ENCODE measurements around the gene PPFIA2.

The PPFIA2 gene

DNA sequence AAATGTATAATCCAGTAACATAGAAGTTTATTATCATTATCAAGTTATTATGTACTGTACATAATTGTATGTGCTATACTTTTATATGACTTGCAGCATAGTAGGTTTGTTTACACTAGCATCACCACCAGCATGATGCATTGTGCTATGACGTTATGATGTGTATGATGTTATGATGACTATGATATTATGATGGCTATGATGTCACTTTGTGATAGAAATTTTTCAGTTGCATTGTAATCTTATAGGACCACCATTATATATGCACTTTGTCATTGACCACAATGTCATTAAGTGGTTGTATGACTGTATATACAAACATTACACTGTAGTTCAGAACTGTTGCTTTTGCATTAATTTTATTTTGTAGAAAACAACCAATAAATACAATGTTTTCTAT lies 173.4 kb downstream of the PPFIA2 start:
- ChIA-PET CTCF (no interaction called here), POLR2A (no interaction called here)
- H3K4me3 ChIP-seq (ENCODE audit: low read depth, low read length) = no peak overlapping the region
- no peak for DNase-seq (ENCODE audit: low read depth, low spot score)
- TF ChIP-seq, protein P1, sequence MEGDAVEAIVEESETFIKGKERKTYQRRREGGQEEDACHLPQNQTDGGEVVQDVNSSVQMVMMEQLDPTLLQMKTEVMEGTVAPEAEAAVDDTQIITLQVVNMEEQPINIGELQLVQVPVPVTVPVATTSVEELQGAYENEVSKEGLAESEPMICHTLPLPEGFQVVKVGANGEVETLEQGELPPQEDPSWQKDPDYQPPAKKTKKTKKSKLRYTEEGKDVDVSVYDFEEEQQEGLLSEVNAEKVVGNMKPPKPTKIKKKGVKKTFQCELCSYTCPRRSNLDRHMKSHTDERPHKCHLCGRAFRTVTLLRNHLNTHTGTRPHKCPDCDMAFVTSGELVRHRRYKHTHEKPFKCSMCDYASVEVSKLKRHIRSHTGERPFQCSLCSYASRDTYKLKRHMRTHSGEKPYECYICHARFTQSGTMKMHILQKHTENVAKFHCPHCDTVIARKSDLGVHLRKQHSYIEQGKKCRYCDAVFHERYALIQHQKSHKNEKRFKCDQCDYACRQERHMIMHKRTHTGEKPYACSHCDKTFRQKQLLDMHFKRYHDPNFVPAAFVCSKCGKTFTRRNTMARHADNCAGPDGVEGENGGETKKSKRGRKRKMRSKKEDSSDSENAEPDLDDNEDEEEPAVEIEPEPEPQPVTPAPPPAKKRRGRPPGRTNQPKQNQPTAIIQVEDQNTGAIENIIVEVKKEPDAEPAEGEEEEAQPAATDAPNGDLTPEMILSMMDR (IDR thresholded peaks at IDR 0.05; ENCODE audit: insufficient read depth, low read length, missing control alignments) = no peak

DNA sequence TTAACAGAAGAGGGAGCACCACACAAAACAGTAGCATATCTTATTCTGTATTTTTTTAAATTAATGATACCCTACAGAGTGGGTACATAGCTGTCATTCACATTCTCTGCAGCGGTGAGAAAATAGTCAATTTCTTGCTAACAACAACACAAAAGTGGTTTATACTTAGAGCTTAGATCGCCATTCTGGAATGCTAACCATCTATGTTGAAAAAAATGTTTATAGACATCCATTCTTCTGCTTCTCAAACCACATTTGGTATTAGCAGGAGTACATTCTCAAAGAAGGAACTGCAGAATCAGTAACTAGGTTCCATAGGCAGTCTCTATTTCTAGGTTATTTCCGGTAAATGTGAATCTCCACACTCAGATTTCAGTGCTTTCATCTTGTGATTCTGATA lies 185.9 kb downstream of the PPFIA2 start:
- TF ChIP-seq, protein P1 (IDR thresholded peaks at IDR 0.05; ENCODE audit: insufficient read depth, low read length, missing control alignments) = no peak
- POLR2A ChIA-PET = no interaction called here
- H3K4me3 ChIP-seq (ENCODE audit: low read depth, low read length) = no peak overlapping the region
- CTCF ChIA-PET = no interaction called here
- DNase-seq (ENCODE audit: low read depth, low spot score) = no peak

DNA sequence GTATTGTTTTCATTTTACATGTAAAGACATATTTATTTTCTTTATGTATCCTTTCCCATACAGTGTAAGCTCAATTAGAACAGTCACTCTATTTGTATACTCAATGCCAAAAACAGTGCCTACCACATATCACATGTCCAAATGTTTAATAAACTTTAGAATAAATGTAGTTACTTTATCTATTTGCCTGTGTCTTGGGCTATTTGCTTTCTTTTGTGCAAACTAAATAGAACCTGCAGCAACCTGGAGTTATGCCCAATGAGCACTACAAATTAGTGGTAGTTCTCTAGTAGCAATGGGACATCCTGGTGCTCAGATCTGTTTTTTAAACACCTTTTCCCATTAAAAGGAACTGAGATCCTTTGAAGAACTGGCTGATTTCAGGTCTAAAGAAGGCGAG lies 186.7 kb downstream of the PPFIA2 start:
- TF ChIP-seq, protein P1 (IDR thresholded peaks at IDR 0.05; ENCODE audit: insufficient read depth, low read length, missing control alignments) = no peak
- H3K4me3 ChIP-seq (ENCODE audit: low read depth, low read length) = no peak overlapping the region
- CTCF ChIA-PET = no interaction called here
- POLR2A ChIA-PET = no interaction called here
- no peak for DNase-seq (ENCODE audit: low read depth, low spot score)

DNA sequence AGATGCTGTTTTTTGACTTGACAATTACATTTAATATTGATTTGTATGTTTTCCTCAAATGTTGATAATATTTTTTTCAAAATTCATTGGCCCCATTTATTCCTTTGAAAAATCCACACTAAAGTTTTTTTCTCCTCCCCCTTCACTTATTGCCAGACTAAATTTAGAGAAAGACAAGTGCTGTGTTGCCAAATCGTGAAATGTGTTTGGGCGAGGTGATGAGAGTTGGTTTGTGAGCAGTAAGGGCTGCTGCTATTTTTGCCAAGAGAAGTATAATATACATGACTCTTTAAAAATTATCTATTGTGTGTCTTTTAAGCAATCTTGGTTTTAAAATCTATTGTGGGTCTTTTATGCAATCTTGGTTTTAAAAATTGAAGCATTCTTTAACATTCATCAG lies 188.9 kb downstream of the PPFIA2 start:
- ChIA-PET CTCF (no interaction called here), POLR2A (no interaction called here)
- H3K4me3 ChIP-seq (ENCODE audit: low read depth, low read length) = no peak overlapping the region
- TF ChIP-seq, protein P1 (IDR thresholded peaks at IDR 0.05; ENCODE audit: insufficient read depth, low read length, missing control alignments) = no peak
- no peak for DNase-seq (ENCODE audit: low read depth, low spot score)

DNA sequence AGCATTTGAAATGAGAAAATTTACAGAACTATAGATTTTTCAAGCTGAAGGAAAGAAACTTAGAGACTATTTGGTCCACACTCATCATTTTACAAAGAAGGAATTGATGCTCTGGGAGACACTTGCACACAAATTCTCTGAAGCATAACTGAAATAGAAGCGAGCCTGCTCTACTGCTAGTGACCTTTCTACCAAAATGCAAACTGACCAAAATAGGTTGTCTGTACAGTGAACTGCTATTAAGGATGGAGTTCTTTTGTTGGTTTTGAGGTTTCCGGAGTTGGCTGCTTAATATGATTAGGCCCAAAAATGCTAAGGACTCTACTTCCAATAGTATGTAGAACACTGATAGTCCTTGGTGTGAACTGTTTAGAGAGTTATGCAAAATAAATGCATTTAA lies 194.9 kb downstream of the PPFIA2 start:
- ChIA-PET POLR2A (no interaction called here), CTCF (no interaction called here)
- no peak for DNase-seq (ENCODE audit: low read depth, low spot score)
- H3K4me3 ChIP-seq (ENCODE audit: low read depth, low read length) = no peak overlapping the region
- TF ChIP-seq, protein P1 (IDR thresholded peaks at IDR 0.05; ENCODE audit: insufficient read depth, low read length, missing control alignments) = no peak

DNA sequence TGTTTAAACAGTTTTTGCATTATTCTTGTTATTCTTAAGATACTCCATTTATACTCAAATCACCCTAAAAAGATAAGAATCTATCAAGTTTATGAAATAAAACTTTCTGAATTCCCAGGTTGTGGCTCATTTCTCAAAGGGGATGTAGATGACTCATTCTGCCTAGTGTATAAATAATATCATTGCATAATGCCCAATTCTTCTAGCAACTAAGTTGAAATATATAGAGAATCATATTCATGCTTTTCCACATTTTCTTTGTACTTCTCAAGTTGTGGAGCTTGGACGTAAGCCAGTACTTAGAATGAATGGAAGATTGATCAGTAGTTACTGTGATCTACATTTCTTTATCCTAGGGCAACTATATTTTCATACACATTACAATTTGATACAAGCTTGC lies 201.1 kb downstream of the PPFIA2 start:
- H3K4me3 ChIP-seq (ENCODE audit: low read depth, low read length) = no peak overlapping the region
- CTCF ChIA-PET = no interaction called here
- POLR2A ChIA-PET = no interaction called here
- DNase-seq (ENCODE audit: low read depth, low spot score) = no peak
- TF ChIP-seq, protein P1 (IDR thresholded peaks at IDR 0.05; ENCODE audit: insufficient read depth, low read length, missing control alignments) = no peak
